ENCODE results near the gene LRBA. TPM values are rescaled to one million over a fixed set of nuclear protein-coding genes. Genes with fewer than 3 reads are reported as not detected.

Gene LRBA
- polyA plus RNA-seq, 2 of the 4 experiments (the other 2 are of a cell fraction) = 10.7 to 25.1 TPM

- WGBS (ENCODE audit: missing lambda C conversion rate) = 54% methylated on average over 3 of the region's 4 CpGs
- no peak overlapping the region for H3K27ac ChIP-seq
- peaks cover 19% of the 10 kb centered on the region for H3K4me1 ChIP-seq
- CTCF ChIA-PET = interaction anchor here (0.7 to 1.0 kb wide), 2 partner anchors 23 to 619 kb away, joined by 3 to 4 read pairs; no protein-coding TSS in a partner anchor
- no peak overlapping the region for H3K4me3 ChIP-seq
- H3K9me3 ChIP-seq = no peaks in the 10 kb centered on the region
- no peak for DNase-seq (ENCODE audit: low read depth in 1 of 2, low spot score in 1 of 2)
- POLR2A ChIA-PET = no interaction called here
- no peak overlapping the region for H3K4me2 ChIP-seq
- peak in 1 of 2 experiments; percentile 27; a peak in 1 of 6 replicates for ATAC-seq
- TF ChIP-seq CEBPB (IDR thresholded peaks at IDR 0.05) = no peak
- TF ChIP-seq EHMT2 (IDR thresholded peaks at IDR 0.05; ENCODE audit: low read depth) = no peak
- TF ChIP-seq TP53 (CRISPR knock-in tag; IDR thresholded peaks at IDR 0.05) = no peak
- no peak for TF ChIP-seq PBX3 (IDR thresholded peaks at IDR 0.05)
- TF ChIP-seq JUNB (IDR thresholded peaks at IDR 0.05) = no peak
- no peak for TF ChIP-seq SMC3 (IDR thresholded peaks at IDR 0.05)
- no peak for TF ChIP-seq MAFK (IDR thresholded peaks at IDR 0.05; ENCODE audit: partially characterized antibody)
- no peak for TF ChIP-seq HOXB13 (CRISPR knock-in tag; IDR thresholded peaks at IDR 0.05; ENCODE audit: low read depth)
- no peak for TF ChIP-seq RFX5 (IDR thresholded peaks at IDR 0.05)
- TF ChIP-seq ZC3H11A (IDR thresholded peaks at IDR 0.05) = no peak
- TF ChIP-seq GATA3 (IDR thresholded peaks at IDR 0.05; ENCODE audit: borderline replicate concordance) = no peak
- no peak for TF ChIP-seq MYC (IDR thresholded peaks at IDR 0.05; ENCODE audit: borderline replicate concordance, low read length)
- no peak for FAIRE-seq
These were observed 766.9 kb downstream of the LRBA start for GRCh38 chr4:150248181-150248580.

GRCh38 chr4:150247184-150247583, 767.9 kb downstream of the LRBA start:
- no peak for FAIRE-seq
- CTCF ChIA-PET = no interaction called here
- H3K27ac ChIP-seq = no peak overlapping the region
- 95% methylated on average over 7 of the region's 7 CpGs for WGBS (ENCODE audit: missing lambda C conversion rate)
- DNase-seq (ENCODE audit: low read depth in 1 of 2, low spot score in 1 of 2) = no peak
- peaks cover 21% of the 10 kb centered on the region for H3K4me1 ChIP-seq
- POLR2A ChIA-PET = no interaction called here
- no peak overlapping the region for H3K4me3 ChIP-seq
- no peak overlapping the region for H3K4me2 ChIP-seq
- no peaks in the 10 kb centered on the region for H3K9me3 ChIP-seq
- ATAC-seq = no peak
- TF ChIP-seq HOXA7 (CRISPR knock-in tag; IDR thresholded peaks at IDR 0.05) = no peak
- TF ChIP-seq ATOH8 (CRISPR knock-in tag; IDR thresholded peaks at IDR 0.05; ENCODE audit: low read depth) = no peak
- TF ChIP-seq ZSCAN20 (CRISPR knock-in tag; IDR thresholded peaks at IDR 0.05) = no peak
- TF ChIP-seq PHF8 (IDR thresholded peaks at IDR 0.05; ENCODE audit: borderline replicate concordance, low read depth) = no peak
- no peak for TF ChIP-seq RCOR1 (IDR thresholded peaks at IDR 0.05; ENCODE audit: low read depth, low read length)
- TF ChIP-seq EHF (CRISPR knock-in tag; IDR thresholded peaks at IDR 0.05) = no peak
- no peak for TF ChIP-seq KDM1A (IDR thresholded peaks at IDR 0.05; ENCODE audit: low read depth)
- TF ChIP-seq BCL3 (IDR thresholded peaks at IDR 0.05) = no peak
- no peak for TF ChIP-seq REST (IDR thresholded peaks at IDR 0.05)
- TF ChIP-seq RAD21 (conservative IDR thresholded peaks at IDR 0.05 in 1 of 2, IDR thresholded peaks at IDR 0.05 in 1 of 2) = no peak
- TF ChIP-seq BHLHE40 (IDR thresholded peaks at IDR 0.05; ENCODE audit: low read depth, low read length) = no peak
- no peak for TF ChIP-seq E2F6 (IDR thresholded peaks at IDR 0.05; ENCODE audit: borderline replicate concordance, low read depth)
- no peak for TF ChIP-seq NR3C1 (IDR thresholded peaks at IDR 0.05)
- no peak for TF ChIP-seq RNF2 (IDR thresholded peaks at IDR 0.05; ENCODE audit: borderline replicate concordance, low read depth)

Data from A549 (cell line).